Effector CD8-positive, alpha-beta T cell (primary cell): Measurements from ENCODE around the gene TMEM260.
"Not testable (repeated sequence)": the region's sequence is repeated elsewhere in the genome, so short reads cannot be mapped to it uniquely, and the experiment has no call there.

Experiments
- DNase-seq: peaks from one replicate; lab custom pipeline; 2025; lab: John Stamatoyannopoulos, UW

Gene TMEM260

GRCh38 chr14:56676042-56676441, 96.4 kb downstream of the TMEM260 start:
- no peak for DNase-seq

- no peak for DNase-seq
These were observed 99.2 kb downstream of the TMEM260 start for GRCh38 chr14:56678838-56679237.

GRCh38 chr14:56686416-56686815, 106.8 kb downstream of the TMEM260 start:
- DNase-seq: no peak

DNA sequence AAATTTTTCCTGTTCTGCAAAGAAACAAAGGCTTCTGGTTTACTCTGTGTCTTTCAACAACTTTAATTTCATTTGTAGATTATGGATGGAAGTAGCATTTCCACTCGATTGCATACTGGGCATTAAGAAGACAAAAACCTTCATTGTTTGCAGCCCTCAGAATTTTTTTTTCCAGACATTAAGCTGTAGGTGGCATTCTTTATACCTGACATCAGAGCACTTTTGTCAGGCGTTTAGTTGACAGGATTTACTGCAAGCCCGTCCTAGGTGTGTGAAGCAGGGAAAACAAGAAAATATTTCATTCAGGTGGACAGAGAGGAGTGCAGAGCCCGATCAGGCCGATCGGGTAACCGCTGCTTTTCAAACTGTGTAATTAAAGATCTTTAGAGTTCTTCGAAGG, 107.5 kb downstream of the TMEM260 start:
- no peak for DNase-seq

GRCh38 chr14:56694609-56695008, 115.0 kb downstream of the TMEM260 start:
- no peak for DNase-seq

DNA sequence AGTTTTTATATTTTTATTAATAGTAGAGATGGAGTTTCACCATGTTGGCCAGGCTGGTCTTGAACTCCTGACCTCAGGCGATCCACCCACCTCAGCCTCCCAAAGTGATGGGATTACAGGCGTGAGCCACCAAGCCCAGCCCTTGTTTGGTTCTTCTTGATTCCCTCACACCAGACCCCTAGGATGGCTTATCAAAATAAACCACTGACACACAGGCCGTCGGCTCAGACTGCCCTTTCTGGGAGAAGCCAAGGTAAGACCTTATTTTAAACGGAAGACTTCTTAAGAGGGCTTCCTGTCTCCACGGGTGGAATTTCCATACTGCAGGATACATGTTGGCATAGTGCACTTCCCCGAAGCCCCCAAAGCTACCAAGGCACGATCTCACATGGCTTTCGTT, 115.6 kb downstream of the TMEM260 start:
- not testable (repeated sequence) for DNase-seq
